Activated T-cell treated with anti-CD3 and anti-CD28 coated beads, Interleukin-2, amount 50 U/mL, for 72 hours (primary cell): Measurements from ENCODE around the gene C18orf63. TPM values are rescaled to one million over a fixed set of nuclear protein-coding genes. Genes with fewer than 3 reads are reported as not detected.
A peak's percentile ranks its signal among the peaks of the same experiment; 100 is the strongest.
"Not testable (repeated sequence)": the region's sequence is repeated elsewhere in the genome, so short reads cannot be mapped to it uniquely, and the experiment has no call there.

ENCODE experiments used
- ATAC-seq, 2 donors: fragments of 150-1000 bp; cut with Tn5 transposase; replicated peaks in 1 of 2; 2 replicates each; pipeline ENCODE4 v1.10.0; 2021; ENCODE audit warnings: moderate library complexity in 2 of 2, mild to moderate bottlenecking in 1 of 2
- DNase-seq, 2 donors: peaks; one replicate each; pipeline ENCODE4 v3.0.0; 2021 to 2022; ENCODE audit warnings: mixed read lengths in 1 of 2
- H3K27ac Mint-ChIP-seq: one replicate; pipeline ENCODE4 v1.8.0; 2022; ENCODE audit warnings: mild to moderate bottlenecking, moderate library complexity, mixed read lengths
- H3K27me3 Mint-ChIP-seq: one replicate; pipeline ENCODE4 v1.8.0; 2022; ENCODE audit warnings: low read depth, mixed read lengths
- H3K36me3 Mint-ChIP-seq, 2 donors: one replicate each; pipeline ENCODE4 v1.8.0; 2022; ENCODE audit warnings: mixed read lengths in 2 of 2, mild to moderate bottlenecking in 1 of 2; ENCODE audit not compliant: insufficient read depth in 2 of 2
- H3K4me1 Mint-ChIP-seq: one replicate; pipeline ENCODE4 v1.8.0; 2022; ENCODE audit warnings: low read depth, mixed read lengths
- H3K4me3 Mint-ChIP-seq, 2 donors: one replicate each; pipeline ENCODE4 v1.8.0; 2022; ENCODE audit warnings: mild to moderate bottlenecking in 2 of 2, mixed read lengths in 2 of 2, moderate library complexity in 2 of 2
- H3K9me3 Mint-ChIP-seq, 2 donors: one replicate each; pipeline ENCODE4 v1.8.0; 2022; ENCODE audit warnings: mixed read lengths in 2 of 2
- total RNA-seq, 2 donors: library from RNA; stranded (reverse); gene quantifications; one replicate each; pipeline ENCODE4 v1.2.3, GENCODE V29; 2022

Gene C18orf63
- total RNA-seq, 2 donors from 2014 or later, result not detected

DNA sequence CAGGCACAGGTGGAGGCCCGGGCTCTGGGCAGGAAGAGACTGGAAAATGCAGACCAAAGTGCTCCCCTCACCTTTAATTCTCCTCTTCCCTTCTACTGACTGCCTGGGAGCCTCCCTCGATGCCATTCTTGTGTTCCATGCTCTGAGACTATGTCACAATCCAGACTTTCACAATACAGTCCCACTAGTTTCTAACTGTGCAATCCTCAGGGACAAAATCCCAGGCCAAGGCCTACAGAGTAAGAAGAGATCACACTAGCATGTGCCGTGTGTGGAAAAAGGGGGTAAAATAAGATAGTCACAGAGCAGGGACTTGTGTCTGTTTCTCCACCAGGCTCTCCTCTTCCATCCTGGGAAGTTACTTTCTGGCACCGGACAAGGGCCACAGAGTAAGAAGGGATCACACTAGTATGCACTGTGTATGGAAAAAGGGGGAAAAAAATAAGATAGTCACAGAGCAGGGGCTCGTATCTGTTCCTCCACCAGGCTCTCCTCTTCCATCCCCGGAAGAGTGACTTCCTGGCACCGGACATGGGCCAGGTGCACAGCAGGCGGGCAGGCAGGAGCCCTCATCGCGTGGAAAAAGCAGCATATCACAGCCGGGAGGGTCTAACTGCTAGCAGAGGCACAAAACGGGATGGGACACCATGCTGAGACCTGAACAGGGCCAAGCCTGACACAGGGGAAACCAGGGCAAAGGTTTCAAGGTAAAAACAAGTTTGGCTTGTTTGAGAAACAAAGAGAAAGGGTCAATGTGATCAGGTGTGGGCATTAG, 33.5 kb upstream of the C18orf63 start:
- Mint-ChIP-seq H3K27me3 (no peaks in the 10 kb centered on the region), H3K36me3 (peaks cover 0 to 3% of the 10 kb centered on the region in 2 donors), H3K4me1 (peaks cover 34% of the 10 kb centered on the region), H3K9me3 (no peaks in the 10 kb centered on the region), H3K4me3 (peak overlapping the region; percentile 11 to 46), H3K27ac (no peak overlapping the region)
- DNase-seq (no peak), ATAC-seq (no peak)

- H3K4me1 Mint-ChIP-seq, result peaks cover 38% of the 10 kb centered on the region
- no peaks in the 10 kb centered on the region for H3K27me3 Mint-ChIP-seq
- ATAC-seq (peak in 1 of 2 donors; percentile 73), DNase-seq (peak in 1 of 2 donors; percentile 17)
- H3K9me3 Mint-ChIP-seq, result no peaks in the 10 kb centered on the region
- peak overlapping the region in 1 of 2 donors; percentile 46 for H3K4me3 Mint-ChIP-seq
- H3K36me3 Mint-ChIP-seq, result peaks cover 0 to 3% of the 10 kb centered on the region in 2 donors
- H3K27ac Mint-ChIP-seq, result peak overlapping the region; percentile 17
Observed at GRCh38 chr18:74282755-74283554, 32.7 kb upstream of the C18orf63 start.

GRCh38 chr18:74283646-74284045, 32.0 kb upstream of the C18orf63 start:
- H3K36me3 Mint-ChIP-seq, result peaks cover 0 to 3% of the 10 kb centered on the region in 2 donors
- no peak for ATAC-seq
- DNase-seq, result no peak
- H3K9me3 Mint-ChIP-seq, result no peaks in the 10 kb centered on the region
- no peak overlapping the region for H3K27ac Mint-ChIP-seq
- no peaks in the 10 kb centered on the region for H3K27me3 Mint-ChIP-seq
- no peak overlapping the region for H3K4me3 Mint-ChIP-seq
- H3K4me1 Mint-ChIP-seq, result peaks cover 38% of the 10 kb centered on the region

- Mint-ChIP-seq H3K4me3 (no peak overlapping the region), H3K4me1 (peaks cover 38% of the 10 kb centered on the region), H3K36me3 (peaks cover 0 to 3% of the 10 kb centered on the region in 2 donors), H3K27ac (no peak overlapping the region), H3K27me3 (no peaks in the 10 kb centered on the region), H3K9me3 (no peaks in the 10 kb centered on the region)
- ATAC-seq (no peak), DNase-seq (no peak)
Observed at GRCh38 chr18:74284191-74284979, 31.3 kb upstream of the C18orf63 start.

GRCh38 chr18:74284980-74285355, 30.7 kb upstream of the C18orf63 start:
- Mint-ChIP-seq H3K4me1 (peaks cover 38% of the 10 kb centered on the region), H3K27me3 (no peaks in the 10 kb centered on the region), H3K36me3 (peaks cover 0 to 3% of the 10 kb centered on the region in 2 donors), H3K9me3 (no peaks in the 10 kb centered on the region), H3K4me3 (no peak overlapping the region), H3K27ac (no peak overlapping the region)
- ATAC-seq (no peak), DNase-seq (no peak)

DNA sequence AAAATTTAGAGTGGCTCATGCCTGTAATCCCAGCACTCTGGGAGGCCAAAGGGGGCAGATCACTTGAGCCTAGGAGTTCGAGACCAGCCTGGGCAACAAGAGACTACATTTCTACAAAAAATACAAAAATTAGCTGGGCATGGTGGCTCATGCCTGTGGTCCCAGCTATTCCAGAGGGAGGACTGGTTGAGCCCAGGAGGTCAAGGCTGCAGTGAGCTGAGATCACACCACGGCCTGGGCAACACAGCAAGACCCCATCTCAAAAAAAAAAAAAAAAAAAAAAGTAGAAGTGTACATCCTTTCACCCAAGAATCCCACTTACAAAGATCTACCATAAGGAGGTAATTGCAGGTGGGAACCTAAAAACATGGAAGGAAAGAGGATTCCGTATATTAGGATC, 30.1 kb upstream of the C18orf63 start:
- H3K27me3 Mint-ChIP-seq, ATAC-seq, H3K27ac Mint-ChIP-seq, H3K36me3 Mint-ChIP-seq, H3K9me3 Mint-ChIP-seq, H3K4me3 Mint-ChIP-seq, DNase-seq: not testable (repeated sequence)
- H3K4me1 Mint-ChIP-seq, result peaks cover 38% of the 10 kb centered on the region

DNA sequence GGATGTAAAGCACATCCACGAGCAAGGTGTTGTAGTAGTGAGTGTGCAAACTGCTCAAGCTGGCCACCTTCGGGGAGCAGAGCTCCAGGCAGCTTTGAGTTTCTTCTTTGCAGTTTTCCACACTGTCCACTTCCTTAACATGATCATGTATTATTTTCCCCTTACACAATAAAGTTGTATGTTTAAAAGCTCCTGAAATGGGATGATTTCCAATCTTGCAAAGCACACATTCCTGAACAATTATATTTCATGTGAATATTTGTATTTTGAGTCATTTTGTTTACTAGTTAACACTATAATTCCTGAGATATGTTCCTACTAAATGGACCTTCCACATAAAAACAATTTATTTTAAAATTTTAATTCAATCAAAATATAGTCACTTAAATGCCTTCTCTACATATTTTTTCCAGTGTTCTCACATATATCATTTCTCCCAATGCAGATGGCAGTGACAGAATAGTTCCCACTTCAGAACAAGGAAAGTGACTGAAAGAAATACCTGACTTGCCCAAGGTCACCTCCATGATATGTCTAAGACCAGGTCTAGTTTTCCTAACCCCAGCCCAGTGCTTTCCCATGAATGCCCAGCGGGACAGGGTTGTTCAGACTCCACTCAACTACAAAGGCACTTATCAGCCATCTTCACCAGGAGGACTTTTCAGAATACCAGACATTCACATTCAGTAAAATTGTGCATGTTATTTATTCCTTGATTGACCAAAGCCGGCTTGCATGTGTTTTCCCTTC, 29.4 kb upstream of the C18orf63 start:
- ATAC-seq (no peak), DNase-seq (no peak)
- no peaks in the 10 kb centered on the region for H3K36me3 Mint-ChIP-seq
- H3K27ac Mint-ChIP-seq, result no peak overlapping the region
- no peaks in the 10 kb centered on the region for H3K9me3 Mint-ChIP-seq
- no peaks in the 10 kb centered on the region for H3K27me3 Mint-ChIP-seq
- H3K4me3 Mint-ChIP-seq, result no peak overlapping the region
- H3K4me1 Mint-ChIP-seq, result peaks cover 31% of the 10 kb centered on the region

DNA sequence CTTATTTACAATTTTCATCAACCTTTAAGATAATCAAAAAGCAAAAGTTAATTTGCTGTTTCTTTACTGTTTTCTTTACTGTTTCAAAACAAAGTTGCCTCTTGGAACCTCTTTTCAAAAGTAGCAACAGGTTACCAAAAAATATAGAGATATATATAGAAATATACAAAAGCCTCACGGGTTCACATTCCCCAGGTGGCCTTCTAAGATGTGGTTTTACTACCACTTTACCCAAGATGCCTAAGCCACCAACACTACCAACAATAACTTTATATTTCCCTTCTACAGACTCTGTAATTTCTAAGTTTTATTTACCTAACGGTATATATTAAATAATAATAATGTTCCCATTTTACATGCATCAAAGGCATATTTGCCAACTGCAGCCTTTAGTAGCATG, 28.8 kb upstream of the C18orf63 start:
- peaks cover 2 to 3% of the 10 kb centered on the region in 2 donors for H3K36me3 Mint-ChIP-seq
- peaks cover 25% of the 10 kb centered on the region for H3K4me1 Mint-ChIP-seq
- no peak overlapping the region for H3K27ac Mint-ChIP-seq
- no peaks in the 10 kb centered on the region for H3K9me3 Mint-ChIP-seq
- no peak overlapping the region for H3K4me3 Mint-ChIP-seq
- ATAC-seq, result no peak
- no peaks in the 10 kb centered on the region for H3K27me3 Mint-ChIP-seq
- DNase-seq, result no peak

DNA sequence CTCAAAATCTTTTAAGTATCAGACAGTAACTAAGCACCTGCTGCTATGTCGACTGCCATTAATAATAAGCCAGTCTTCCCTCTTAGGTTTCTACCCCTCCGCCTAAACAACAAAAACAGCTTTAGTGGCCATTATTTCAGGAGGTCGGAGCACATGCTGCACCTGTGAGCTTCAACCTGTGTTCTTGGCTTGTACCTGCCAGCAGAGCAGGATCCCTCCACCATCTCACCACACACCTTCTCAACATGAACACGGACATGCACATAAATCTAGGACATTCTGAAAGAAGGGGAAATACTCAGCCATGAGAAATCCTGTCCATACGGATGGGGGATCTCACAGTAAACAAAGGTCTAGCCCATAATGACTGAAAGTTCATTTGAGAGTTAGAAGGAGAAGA, 27.6 kb upstream of the C18orf63 start:
- Mint-ChIP-seq H3K27ac (no peak overlapping the region), H3K9me3 (peaks cover 0 to 2% of the 10 kb centered on the region in 2 donors), H3K4me1 (peaks cover 14% of the 10 kb centered on the region), H3K36me3 (peaks cover 2 to 4% of the 10 kb centered on the region in 2 donors), H3K4me3 (no peak overlapping the region), H3K27me3 (no peaks in the 10 kb centered on the region)
- ATAC-seq (no peak), DNase-seq (no peak)

DNA sequence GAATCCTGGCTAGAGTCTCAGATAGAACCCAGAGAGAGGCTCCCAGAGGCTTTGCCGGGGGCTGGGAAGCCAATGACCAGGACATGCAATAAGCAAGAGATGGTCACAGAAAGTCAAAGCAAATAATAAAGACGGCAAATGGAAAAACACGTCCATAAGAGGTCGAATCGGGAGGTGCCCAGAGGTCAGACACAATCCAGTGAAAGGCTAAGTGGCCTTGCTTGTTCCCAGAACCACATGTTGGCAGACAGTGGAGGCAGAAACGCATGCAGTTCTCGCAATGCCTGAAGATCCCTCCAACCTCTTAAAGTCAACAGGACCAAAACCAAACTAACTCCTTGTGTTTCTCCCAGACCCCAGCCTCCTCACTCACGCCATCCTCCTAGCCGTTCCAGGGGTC, 26.9 kb upstream of the C18orf63 start:
- Mint-ChIP-seq H3K36me3 (peaks cover 2 to 7% of the 10 kb centered on the region in 2 donors), H3K27me3 (no peaks in the 10 kb centered on the region), H3K9me3 (peaks cover 0 to 4% of the 10 kb centered on the region in 2 donors), H3K4me3 (no peak overlapping the region), H3K27ac (no peak overlapping the region), H3K4me1 (peaks cover 7% of the 10 kb centered on the region)
- ATAC-seq, result no peak
- DNase-seq, result no peak

GRCh38 chr18:74289137-74289536, 26.5 kb upstream of the C18orf63 start:
- Mint-ChIP-seq H3K4me1 (peaks cover 4% of the 10 kb centered on the region), H3K27me3 (no peaks in the 10 kb centered on the region), H3K4me3 (no peak overlapping the region), H3K27ac (no peak overlapping the region), H3K36me3 (peaks cover 2 to 7% of the 10 kb centered on the region in 2 donors), H3K9me3 (peaks cover 0 to 4% of the 10 kb centered on the region in 2 donors)
- DNase-seq (no peak), ATAC-seq (no peak)

DNA sequence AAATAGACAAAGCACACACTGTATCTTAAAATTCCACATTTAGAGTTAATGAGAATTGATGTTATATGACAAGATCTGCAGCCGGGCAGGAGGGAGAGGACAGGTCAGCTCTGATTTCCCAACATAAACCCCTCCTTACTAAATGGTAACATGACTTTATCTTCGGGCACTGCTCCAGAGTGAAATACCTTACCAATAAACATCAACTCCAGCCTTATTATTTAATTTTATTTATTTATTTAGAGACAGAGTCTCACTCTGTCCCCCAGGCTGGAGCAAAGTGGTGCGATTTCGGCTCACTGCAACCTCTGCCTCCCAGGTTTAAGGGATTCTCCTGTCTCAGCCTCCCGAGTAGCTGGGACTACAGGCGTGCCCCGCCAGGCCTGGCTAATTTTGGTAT, 25.6 kb upstream of the C18orf63 start:
- no peak for DNase-seq
- Mint-ChIP-seq H3K9me3 (peaks cover 0 to 4% of the 10 kb centered on the region in 2 donors), H3K27ac (no peak overlapping the region), H3K36me3 (peaks cover 2 to 7% of the 10 kb centered on the region in 2 donors), H3K4me3 (peak overlapping the region in 1 of 2 donors; percentile 89), H3K4me1 (peaks cover 4% of the 10 kb centered on the region), H3K27me3 (no peaks in the 10 kb centered on the region)
- ATAC-seq, result no peak
